Ovary (tissue), 3 donors: ENCODE measurements around the gene COX14.

Experiments
- CTCF ChIP-seq, 3 donors: fragments of 450-650 bp in 2 of 3; fragments of 200-600 bp in 1 of 3; IDR thresholded peaks; one replicate each; pipeline versions ENCODE4 v1.5.1 to v1.8.0; 2016 to 2022; ENCODE audit warnings: antibody characterized with exemption in 3 of 3, mild to moderate bottlenecking in 1 of 3
- POLR2A ChIP-seq: fragments of 450-650 bp; IDR thresholded peaks from one replicate; pipeline ENCODE4 v1.6.1; 2017; ENCODE audit warnings: antibody characterized with exemption, mild to moderate bottlenecking, moderate library complexity
- donor health status: DM: no; HTN: no; CAD: no.

DNA sequence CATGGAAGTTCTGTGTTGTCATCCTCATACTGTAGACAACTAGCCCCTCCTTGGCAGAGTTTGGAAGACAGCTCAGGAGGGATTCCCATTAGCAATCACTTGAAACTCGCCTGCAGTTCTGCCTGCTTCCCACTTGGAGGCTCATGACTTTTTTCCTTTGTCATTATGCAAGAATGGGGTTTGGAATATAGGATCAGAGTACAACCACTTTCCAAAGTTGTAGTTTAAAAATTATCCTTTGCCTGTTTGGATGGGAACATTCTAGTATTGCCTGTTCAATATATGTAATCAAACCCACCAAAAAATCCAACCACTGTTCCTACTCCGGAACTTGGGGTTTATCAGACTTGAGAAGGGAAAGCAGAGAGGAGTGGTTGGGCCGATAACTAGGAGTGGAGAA, 10.4 kb upstream of the COX14 start:
- no peak for TF ChIP-seq POLR2A
- peak in 2 of 3 donors; percentile 23 to 28 for TF ChIP-seq CTCF (IDR thresholded peaks at IDR 0.05)
